Measurements from ENCODE around the gene AGPS. TPM values are rescaled to one million over a fixed set of nuclear protein-coding genes. Genes with fewer than 3 reads are reported as not detected.

AGPS gene
- total RNA-seq, 1 donor from 2014 or later, result 54.4 TPM

- TF ChIP-seq CTCF (IDR thresholded peaks at IDR 0.05; ENCODE audit: unreplicated experiment), result no peak
- Mint-ChIP-seq H3K4me3 (ENCODE audit: unreplicated experiment) (no peak overlapping the region), H3K27me3 (ENCODE audit: unreplicated experiment) (peaks cover 4% of the 10 kb centered on the region), H3K27ac (ENCODE audit: unreplicated experiment) (no peak overlapping the region), H3K36me3 (ENCODE audit: low read depth, unreplicated experiment) (no peaks in the 10 kb centered on the region), H3K9me3 (ENCODE audit: unreplicated experiment) (no peaks in the 10 kb centered on the region), H3K4me1 (ENCODE audit: unreplicated experiment) (peaks cover 10% of the 10 kb centered on the region)
- no peak for DNase-seq (ENCODE audit: low spot score)
Observed at GRCh38 chr2:177573120-177573519, 180.5 kb downstream of the AGPS start.

- Mint-ChIP-seq H3K4me1 (ENCODE audit: unreplicated experiment) (peaks cover 10% of the 10 kb centered on the region), H3K36me3 (ENCODE audit: low read depth, unreplicated experiment) (no peaks in the 10 kb centered on the region), H3K4me3 (ENCODE audit: unreplicated experiment) (no peak overlapping the region), H3K27ac (ENCODE audit: unreplicated experiment) (no peak overlapping the region), H3K27me3 (ENCODE audit: unreplicated experiment) (peaks cover 4% of the 10 kb centered on the region), H3K9me3 (ENCODE audit: unreplicated experiment) (no peaks in the 10 kb centered on the region)
- no peak for TF ChIP-seq CTCF (IDR thresholded peaks at IDR 0.05; ENCODE audit: unreplicated experiment)
- DNase-seq (ENCODE audit: low spot score), result no peak
Observed at GRCh38 chr2:177574356-177574755, 181.8 kb downstream of the AGPS start.

- no peak overlapping the region for H3K4me3 Mint-ChIP-seq (ENCODE audit: unreplicated experiment)
Observed at GRCh38 chr2:177575358-177575757, 182.8 kb downstream of the AGPS start.

GRCh38 chr2:177577075-177577474, 184.5 kb downstream of the AGPS start:
- Mint-ChIP-seq H3K27me3 (ENCODE audit: unreplicated experiment) (peaks cover 4% of the 10 kb centered on the region), H3K36me3 (ENCODE audit: low read depth, unreplicated experiment) (no peaks in the 10 kb centered on the region), H3K4me1 (ENCODE audit: unreplicated experiment) (peaks cover 10% of the 10 kb centered on the region), H3K9me3 (ENCODE audit: unreplicated experiment) (no peaks in the 10 kb centered on the region), H3K27ac (ENCODE audit: unreplicated experiment) (no peak overlapping the region), H3K4me3 (ENCODE audit: unreplicated experiment) (no peak overlapping the region)
- no peak for DNase-seq (ENCODE audit: low spot score)
- TF ChIP-seq CTCF (IDR thresholded peaks at IDR 0.05; ENCODE audit: unreplicated experiment), result no peak

More at GRCh38 chr2:177575358-177575757, 182.8 kb downstream of the AGPS start:
- Mint-ChIP-seq H3K4me1 (ENCODE audit: unreplicated experiment) (peaks cover 10% of the 10 kb centered on the region), H3K27ac (ENCODE audit: unreplicated experiment) (no peak overlapping the region), H3K27me3 (ENCODE audit: unreplicated experiment) (peaks cover 4% of the 10 kb centered on the region), H3K36me3 (ENCODE audit: low read depth, unreplicated experiment) (no peaks in the 10 kb centered on the region), H3K9me3 (ENCODE audit: unreplicated experiment) (no peaks in the 10 kb centered on the region)
- DNase-seq (ENCODE audit: low spot score), result no peak
- TF ChIP-seq CTCF (IDR thresholded peaks at IDR 0.05; ENCODE audit: unreplicated experiment), result no peak

GRCh38 chr2:177578454-177578853, 185.9 kb downstream of the AGPS start:
- peaks cover 3% of the 10 kb centered on the region for H3K27me3 Mint-ChIP-seq (ENCODE audit: unreplicated experiment)
- H3K9me3 Mint-ChIP-seq (ENCODE audit: unreplicated experiment), result no peaks in the 10 kb centered on the region
- H3K36me3 Mint-ChIP-seq (ENCODE audit: low read depth, unreplicated experiment), result no peaks in the 10 kb centered on the region
- no peak overlapping the region for H3K27ac Mint-ChIP-seq (ENCODE audit: unreplicated experiment)
- no peak for TF ChIP-seq CTCF (IDR thresholded peaks at IDR 0.05; ENCODE audit: unreplicated experiment)
- no peak for DNase-seq (ENCODE audit: low spot score)
- H3K4me1 Mint-ChIP-seq (ENCODE audit: unreplicated experiment), result peaks cover 10% of the 10 kb centered on the region
- H3K4me3 Mint-ChIP-seq (ENCODE audit: unreplicated experiment), result no peak overlapping the region

All from endothelial cell (in vitro differentiated cells).